Erythroblast (primary cell): ENCODE measurements around the gene YIPF3.

Source experiments
- GATA1 ChIP-seq: IDR thresholded peaks from 2 replicates; pipeline ENCODE4 v1.6.1; 2011; ENCODE audit warnings: low read depth, mild to moderate bottlenecking, control low read depth, low read length, moderate library complexity
- POLR2A ChIP-seq: IDR thresholded peaks from 2 replicates; pipeline ENCODE4 v1.6.1; 2011; ENCODE audit warnings: mild to moderate bottlenecking, low read length

DNA sequence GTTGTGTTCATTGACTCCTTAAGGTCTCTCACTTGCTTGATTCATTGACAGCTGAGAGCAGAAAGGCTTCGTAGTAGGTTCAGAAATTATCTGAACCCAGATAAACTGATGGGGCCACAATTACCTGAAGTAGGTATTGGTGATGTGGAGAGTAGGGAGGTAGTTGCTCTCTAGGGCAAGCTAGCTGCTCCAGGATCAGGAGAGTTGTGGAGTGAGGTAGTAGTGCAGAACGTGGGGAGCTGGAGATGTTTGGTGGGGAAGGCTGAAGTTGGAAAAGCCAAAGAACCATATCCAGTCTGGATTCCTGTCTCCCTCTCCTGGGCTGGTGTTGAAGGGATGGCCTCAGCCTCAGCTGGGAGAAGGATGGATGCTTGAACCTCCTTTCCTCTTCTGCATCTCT lies 23.5 kb downstream of the YIPF3 start:
- TF ChIP-seq POLR2A: no peak
- no peak for TF ChIP-seq GATA1
